GM15510 (cell line): ENCODE measurements around the gene CNTN2.

Source experiments
- POLR2A ChIP-seq: IDR thresholded peaks from 3 replicates; pipeline ENCODE4 v1.6.1; 2011; ENCODE audit warnings: borderline replicate concordance; ENCODE audit not compliant: insufficient read length; ENCODE audit errors: extremely low read depth

Gene CNTN2

DNA sequence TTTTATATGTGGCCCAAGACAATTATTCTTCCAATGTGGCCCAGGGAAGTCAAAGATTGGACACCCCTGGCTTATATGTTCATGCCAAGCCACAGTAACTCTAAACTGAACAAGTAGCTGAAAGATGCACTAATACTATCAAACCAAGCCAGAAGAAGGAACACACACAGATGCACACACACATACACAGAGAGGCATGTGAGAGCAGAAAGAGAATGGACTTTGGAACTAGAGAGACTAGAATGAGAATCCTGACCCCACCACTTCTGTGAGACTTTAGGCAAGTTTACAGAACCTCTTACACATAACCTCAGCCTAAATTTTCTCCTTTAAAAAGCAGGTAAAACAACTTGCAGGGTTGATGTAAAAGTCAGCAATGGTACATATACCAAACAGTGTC lies 52.4 kb downstream of the CNTN2 start:
- TF ChIP-seq POLR2A: no peak

GRCh38 chr1:205098242-205098641 lies 55.2 kb downstream of the CNTN2 start:
- no peak for TF ChIP-seq POLR2A

- TF ChIP-seq POLR2A: no peak
These were observed 59.4 kb downstream of the CNTN2 start for GRCh38 chr1:205102404-205102803.

DNA sequence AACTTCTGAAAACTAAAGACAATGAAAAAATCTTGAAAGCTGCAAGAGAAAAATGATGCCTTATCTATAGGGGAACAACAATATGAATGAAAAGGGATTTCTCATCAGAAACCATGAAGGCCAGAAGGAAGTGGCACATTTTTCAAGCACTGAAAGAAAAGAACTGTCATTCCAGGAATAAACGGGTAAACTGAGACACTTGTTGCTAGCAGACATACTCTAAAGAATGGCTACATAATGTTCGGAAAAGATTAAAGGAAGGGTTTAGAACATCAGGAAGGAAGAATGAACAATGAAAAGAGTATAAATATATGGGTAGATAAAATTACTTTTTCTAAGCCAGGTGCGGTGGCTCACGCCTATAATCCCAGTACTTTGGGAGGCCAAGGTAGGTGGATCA lies 64.3 kb downstream of the CNTN2 start:
- no peak for TF ChIP-seq POLR2A

- no peak for TF ChIP-seq POLR2A
These were observed 65.5 kb downstream of the CNTN2 start for GRCh38 chr1:205108464-205108863.

GRCh38 chr1:205109269-205109668 lies 66.3 kb downstream of the CNTN2 start:
- no peak for TF ChIP-seq POLR2A

- no peak for TF ChIP-seq POLR2A
These were observed 66.7 kb downstream of the CNTN2 start for GRCh38 chr1:205109711-205110110.

- TF ChIP-seq POLR2A: no peak
These were observed 68.3 kb downstream of the CNTN2 start for GRCh38 chr1:205111354-205111753.

DNA sequence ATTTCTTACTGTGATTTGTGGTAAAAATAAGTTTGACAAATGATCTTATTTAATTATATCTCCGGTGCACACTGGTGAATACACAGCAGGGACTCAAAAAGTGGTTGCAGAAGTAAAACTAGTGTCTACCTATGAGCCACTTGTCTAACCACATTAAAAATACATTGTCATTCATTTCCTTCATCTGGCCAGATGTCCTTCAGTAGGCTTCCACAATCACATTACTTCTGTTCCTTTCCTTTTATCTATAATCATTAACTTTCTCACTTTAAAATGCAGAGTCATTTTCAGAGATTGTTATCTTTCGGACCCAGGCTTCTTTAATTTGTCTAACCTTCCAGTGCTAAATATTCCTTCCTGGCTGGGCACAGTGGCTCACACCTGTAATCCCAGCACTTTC lies 75.7 kb downstream of the CNTN2 start:
- TF ChIP-seq POLR2A: no peak

- peak; percentile 87 for TF ChIP-seq POLR2A
These were observed 78.9 kb downstream of the CNTN2 start, which contains the start of gene RBBP5 for GRCh38 chr1:205121660-205122488. TSS of gene RBBP5 (minus strand) at chr1:205121978. CDS start at chr1:205121873, 105 bp downstream.

DNA sequence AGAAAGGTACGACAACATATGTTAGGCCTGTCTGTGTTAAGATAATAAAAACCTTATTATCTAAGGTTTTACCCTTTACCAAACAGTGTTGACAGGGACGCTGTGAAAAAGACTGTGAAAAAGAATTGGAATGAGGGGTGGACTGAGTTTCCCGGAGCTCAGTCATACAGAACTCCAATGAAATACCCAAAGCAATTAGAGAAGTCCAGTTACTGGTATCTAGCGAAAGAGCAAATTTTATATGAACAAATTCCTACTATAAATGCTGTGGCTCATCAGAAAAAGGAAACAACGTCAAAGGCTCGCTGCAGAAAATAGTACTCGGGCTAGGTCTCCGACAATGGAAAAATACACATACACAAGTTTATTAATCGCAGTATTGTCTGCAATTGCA lies 79.5 kb downstream of the CNTN2 start:
- TF ChIP-seq POLR2A: no peak

DNA sequence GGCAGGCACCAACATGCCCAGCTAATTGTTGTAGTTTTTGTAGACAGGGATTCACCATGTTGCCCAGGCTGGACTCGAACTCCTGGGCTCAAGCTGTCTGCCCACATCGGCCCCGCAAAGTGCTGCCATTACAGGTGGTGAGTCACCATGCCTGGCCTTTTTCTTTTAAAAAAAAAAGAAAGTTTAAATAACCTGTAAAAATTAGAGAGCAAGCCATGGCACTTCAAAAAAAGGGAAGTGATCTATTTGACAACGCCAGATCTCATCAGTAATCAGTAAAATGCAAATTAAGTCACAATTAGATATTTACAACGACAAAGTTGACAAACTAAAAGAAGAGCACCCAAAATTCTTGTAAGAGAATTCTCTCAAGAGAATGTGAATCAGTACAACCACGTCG lies 81.7 kb downstream of the CNTN2 start:
- no peak for TF ChIP-seq POLR2A

GRCh38 chr1:205127646-205128045 lies 84.6 kb downstream of the CNTN2 start:
- no peak for TF ChIP-seq POLR2A
